GM23338 (cell line): ENCODE data around the gene NOSTRIN.

Experiments used
- CREB1 ChIP-seq: fragments of 250-450 bp; sonication (Bioruptor Pico); IDR thresholded peaks from 2 replicates; pipeline ENCODE4 v1.5.0; 2020; ENCODE audit warnings: low read depth, mild to moderate bottlenecking, moderate library complexity
- CTCF ChIP-seq, 2 experiments: fragments of 200-600 bp in 1 of 2; sonication (generic) in 1 of 2; conservative IDR thresholded peaks; 2 replicates each; pipeline versions ENCODE4 v1.5.1 to v1.6.1; 2016 to 2017; ENCODE audit warnings: antibody characterized with exemption in 2 of 2, low read depth in 2 of 2, mild to moderate bottlenecking in 2 of 2, moderate library complexity in 1 of 2
- ETS1 ChIP-seq: IDR thresholded peaks from 2 replicates; pipeline ENCODE4 v1.6.1; 2016; ENCODE audit warnings: antibody characterized with exemption
- EZH2 ChIP-seq: fragments of 200-600 bp; sonication (generic); IDR thresholded peaks from one replicate; pipeline ENCODE4 v1.8.0; 2017; ENCODE audit warnings: antibody characterized with exemption, mild to moderate bottlenecking, low read depth; ENCODE audit not compliant: unreplicated experiment
- EZH2phosphoT487 ChIP-seq: fragments of 200-600 bp; sonication (generic); IDR thresholded peaks from one replicate; pipeline ENCODE4 v1.8.1; 2018; ENCODE audit warnings: antibody characterized with exemption; ENCODE audit not compliant: unreplicated experiment
- JUNB ChIP-seq: IDR thresholded peaks from one replicate; pipeline ENCODE4 v1.6.1; 2016; ENCODE audit warnings: antibody characterized with exemption; ENCODE audit not compliant: unreplicated experiment
- POLR2AphosphoS5 ChIP-seq: IDR thresholded peaks from 2 replicates; pipeline ENCODE4 v1.6.1; 2016; ENCODE audit warnings: antibody characterized with exemption, low read depth
- REST ChIP-seq: IDR thresholded peaks from one replicate; pipeline ENCODE4 v1.6.1; 2018; ENCODE audit warnings: antibody characterized with exemption; ENCODE audit not compliant: unreplicated experiment
- STAT1 ChIP-seq: IDR thresholded peaks from one replicate; pipeline ENCODE4 v1.6.1; 2016; ENCODE audit warnings: antibody characterized with exemption; ENCODE audit not compliant: unreplicated experiment
- ZNF114 ChIP-seq: fragments of 250-450 bp; sonication (Bioruptor Pico); IDR thresholded peaks from 2 replicates; pipeline ENCODE4 v1.5.0; 2020; ENCODE audit warnings: mild to moderate bottlenecking, moderate library complexity
- ZNF331 ChIP-seq: fragments of 250-450 bp; sonication (Bioruptor Pico); IDR thresholded peaks from 2 replicates; pipeline ENCODE4 v1.5.0; 2020; ENCODE audit warnings: low read depth, mild to moderate bottlenecking, moderate library complexity
- ZNF462 ChIP-seq: fragments of 250-450 bp; sonication (Bioruptor Pico); IDR thresholded peaks from 2 replicates; pipeline ENCODE4 v1.5.0; 2020; ENCODE audit warnings: mild to moderate bottlenecking, moderate library complexity

GRCh38 chr2:168772704-168773103, 29.7 kb upstream of the NOSTRIN start:
- no peak for TF ChIP-seq EZH2
- no peak for TF ChIP-seq CTCF (conservative IDR thresholded peaks at IDR 0.05; ENCODE audit: low read depth in 2 of 2)
- no peak for TF ChIP-seq ZNF331 (CRISPR knock-in tag)
- TF ChIP-seq POLR2AphosphoS5 = no peak
- TF ChIP-seq JUNB = no peak
- TF ChIP-seq ETS1 = no peak
- TF ChIP-seq REST = no peak
- no peak for TF ChIP-seq EZH2phosphoT487
- TF ChIP-seq STAT1 = no peak
- no peak for TF ChIP-seq ZNF462
- TF ChIP-seq ZNF114 = no peak
- TF ChIP-seq CREB1 (CRISPR knock-in tag) = no peak
